PFSK-1 (cell line): ENCODE measurements around the gene ABHD6.

Experiments used
- FOXP2 ChIP-seq: optimal IDR thresholded peaks from 2 replicates; pipeline ENCODE3; 2011; ENCODE audit warnings: borderline replicate concordance, control low read depth, inconsistent platforms; ENCODE audit not compliant: insufficient read depth; ENCODE audit errors: extremely low read length, extremely low read depth
- POLR2AphosphoS5 ChIP-seq: IDR thresholded peaks from 2 replicates; pipeline ENCODE4 v1.6.1; 2012; ENCODE audit warnings: low read depth, mild to moderate bottlenecking, control low read depth, low read length, moderate library complexity
- TF ChIP-seq, protein P1 (sequence below), 2 experiments: IDR thresholded peaks; 2 replicates each; pipeline versions ENCODE4 v1.6.1 to v1.8.0; 2011 to 2012; ENCODE audit warnings: low read depth in 2 of 2, low read length in 2 of 2, control low read depth in 1 of 2, inconsistent platforms in 1 of 2, mild to moderate bottlenecking in 1 of 2, moderate library complexity in 1 of 2; ENCODE audit not compliant: insufficient read depth in 1 of 2

GRCh38 chr3:58223855-58224254, 13.7 kb upstream of the ABHD6 start:
- TF ChIP-seq FOXP2 (no peak), POLR2AphosphoS5 (no peak)
- TF ChIP-seq, protein P1, sequence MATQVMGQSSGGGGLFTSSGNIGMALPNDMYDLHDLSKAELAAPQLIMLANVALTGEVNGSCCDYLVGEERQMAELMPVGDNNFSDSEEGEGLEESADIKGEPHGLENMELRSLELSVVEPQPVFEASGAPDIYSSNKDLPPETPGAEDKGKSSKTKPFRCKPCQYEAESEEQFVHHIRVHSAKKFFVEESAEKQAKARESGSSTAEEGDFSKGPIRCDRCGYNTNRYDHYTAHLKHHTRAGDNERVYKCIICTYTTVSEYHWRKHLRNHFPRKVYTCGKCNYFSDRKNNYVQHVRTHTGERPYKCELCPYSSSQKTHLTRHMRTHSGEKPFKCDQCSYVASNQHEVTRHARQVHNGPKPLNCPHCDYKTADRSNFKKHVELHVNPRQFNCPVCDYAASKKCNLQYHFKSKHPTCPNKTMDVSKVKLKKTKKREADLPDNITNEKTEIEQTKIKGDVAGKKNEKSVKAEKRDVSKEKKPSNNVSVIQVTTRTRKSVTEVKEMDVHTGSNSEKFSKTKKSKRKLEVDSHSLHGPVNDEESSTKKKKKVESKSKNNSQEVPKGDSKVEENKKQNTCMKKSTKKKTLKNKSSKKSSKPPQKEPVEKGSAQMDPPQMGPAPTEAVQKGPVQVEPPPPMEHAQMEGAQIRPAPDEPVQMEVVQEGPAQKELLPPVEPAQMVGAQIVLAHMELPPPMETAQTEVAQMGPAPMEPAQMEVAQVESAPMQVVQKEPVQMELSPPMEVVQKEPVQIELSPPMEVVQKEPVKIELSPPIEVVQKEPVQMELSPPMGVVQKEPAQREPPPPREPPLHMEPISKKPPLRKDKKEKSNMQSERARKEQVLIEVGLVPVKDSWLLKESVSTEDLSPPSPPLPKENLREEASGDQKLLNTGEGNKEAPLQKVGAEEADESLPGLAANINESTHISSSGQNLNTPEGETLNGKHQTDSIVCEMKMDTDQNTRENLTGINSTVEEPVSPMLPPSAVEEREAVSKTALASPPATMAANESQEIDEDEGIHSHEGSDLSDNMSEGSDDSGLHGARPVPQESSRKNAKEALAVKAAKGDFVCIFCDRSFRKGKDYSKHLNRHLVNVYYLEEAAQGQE (IDR thresholded peaks at IDR 0.05; ENCODE audit: insufficient read depth in 1 of 2, low read depth in 2 of 2, low read length in 2 of 2): no peak
